Measurements from ENCODE around the gene GRK3.

DNA sequence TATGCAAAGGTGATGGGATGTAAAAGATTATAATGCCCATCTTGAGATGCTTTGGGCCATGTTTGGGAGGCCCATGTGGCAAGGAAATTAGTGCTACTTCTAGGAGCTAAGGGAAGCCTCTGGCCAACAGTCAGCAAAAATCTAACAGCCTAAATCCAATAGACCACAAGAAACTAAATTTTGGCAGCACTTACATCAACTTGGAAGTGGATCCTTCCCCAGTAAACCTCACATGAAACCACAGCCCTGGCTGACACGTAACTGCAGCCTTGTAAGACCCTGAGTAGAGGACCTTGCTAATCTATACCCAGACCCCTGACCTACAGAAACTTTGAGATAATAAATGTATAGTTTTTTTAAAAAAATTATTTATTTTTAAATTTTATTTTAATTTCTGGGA, 13.1 kb upstream of the GRK3 start:
- TF ChIP-seq, protein P1, sequence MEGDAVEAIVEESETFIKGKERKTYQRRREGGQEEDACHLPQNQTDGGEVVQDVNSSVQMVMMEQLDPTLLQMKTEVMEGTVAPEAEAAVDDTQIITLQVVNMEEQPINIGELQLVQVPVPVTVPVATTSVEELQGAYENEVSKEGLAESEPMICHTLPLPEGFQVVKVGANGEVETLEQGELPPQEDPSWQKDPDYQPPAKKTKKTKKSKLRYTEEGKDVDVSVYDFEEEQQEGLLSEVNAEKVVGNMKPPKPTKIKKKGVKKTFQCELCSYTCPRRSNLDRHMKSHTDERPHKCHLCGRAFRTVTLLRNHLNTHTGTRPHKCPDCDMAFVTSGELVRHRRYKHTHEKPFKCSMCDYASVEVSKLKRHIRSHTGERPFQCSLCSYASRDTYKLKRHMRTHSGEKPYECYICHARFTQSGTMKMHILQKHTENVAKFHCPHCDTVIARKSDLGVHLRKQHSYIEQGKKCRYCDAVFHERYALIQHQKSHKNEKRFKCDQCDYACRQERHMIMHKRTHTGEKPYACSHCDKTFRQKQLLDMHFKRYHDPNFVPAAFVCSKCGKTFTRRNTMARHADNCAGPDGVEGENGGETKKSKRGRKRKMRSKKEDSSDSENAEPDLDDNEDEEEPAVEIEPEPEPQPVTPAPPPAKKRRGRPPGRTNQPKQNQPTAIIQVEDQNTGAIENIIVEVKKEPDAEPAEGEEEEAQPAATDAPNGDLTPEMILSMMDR (IDR thresholded peaks at IDR 0.05; ENCODE audit: low read length) = no peak
- no peak for TF ChIP-seq EZH2 (IDR thresholded peaks at IDR 0.05; ENCODE audit: borderline replicate concordance, low read length)
